ENCODE measurements around the gene LAMA3. TPM values are rescaled to one million over a fixed set of nuclear protein-coding genes. Genes with fewer than 3 reads are reported as not detected.
A peak's percentile ranks its signal among the peaks of the same experiment; 100 is the strongest.

LAMA3 gene
- total RNA-seq, 1 donor: 8.3 TPM

GRCh38 chr18:23963443-23964165, 274.4 kb downstream of the LAMA3 start:
- peak; percentile 7 for TF ChIP-seq CTCF (IDR thresholded peaks at IDR 0.05; ENCODE audit: extremely low read depth, low read depth, low read length)
- DNase-seq (ENCODE audit: insufficient read length, low spot score, missing footprints): no peak

GRCh38 chr18:23964282-23965238, 275.3 kb downstream of the LAMA3 start:
- H2AFZ ChIP-seq (ENCODE audit: low read length): no peak overlapping the region
- no peaks in the 10 kb centered on the region for H3K36me3 ChIP-seq (ENCODE audit: insufficient read depth, low read length)
- no peak overlapping the region for H3K4me3 ChIP-seq (ENCODE audit: insufficient read depth, low read length)
- peaks cover 11% of the 10 kb centered on the region for H3K27me3 ChIP-seq (ENCODE audit: insufficient read depth, low read length)
- H3K27ac ChIP-seq (ENCODE audit: low read depth, low read length): no peak overlapping the region
- TF ChIP-seq CTCF (IDR thresholded peaks at IDR 0.05; ENCODE audit: extremely low read depth, low read depth, low read length): no peak
- H3K79me2 ChIP-seq (ENCODE audit: insufficient read depth, low read length): no peaks in the 10 kb centered on the region
- H3K9me3 ChIP-seq (ENCODE audit: low read depth, low read length): no peaks in the 10 kb centered on the region
- no peaks in the 10 kb centered on the region for H4K20me1 ChIP-seq (ENCODE audit: insufficient read depth, low read length)
- H3K4me2 ChIP-seq (ENCODE audit: insufficient read depth, low read length): no peak overlapping the region
- H3K4me1 ChIP-seq (ENCODE audit: insufficient read depth, low read length): no peaks in the 10 kb centered on the region
- no peak for DNase-seq (ENCODE audit: insufficient read length, low spot score, missing footprints)

More at GRCh38 chr18:23963443-23964165, 274.4 kb downstream of the LAMA3 start:
- Histone ChIP-seq H3K27ac (ENCODE audit: low read depth, low read length) (no peak overlapping the region), H3K27me3 (ENCODE audit: insufficient read depth, low read length) (peaks cover 14% of the 10 kb centered on the region), H4K20me1 (ENCODE audit: insufficient read depth, low read length) (no peaks in the 10 kb centered on the region), H2AFZ (ENCODE audit: low read length) (no peak overlapping the region), H3K4me2 (ENCODE audit: insufficient read depth, low read length) (no peak overlapping the region), H3K4me3 (ENCODE audit: insufficient read depth, low read length) (no peak overlapping the region), H3K4me1 (ENCODE audit: insufficient read depth, low read length) (no peaks in the 10 kb centered on the region), H3K9me3 (ENCODE audit: low read depth, low read length) (no peaks in the 10 kb centered on the region), H3K36me3 (ENCODE audit: insufficient read depth, low read length) (no peaks in the 10 kb centered on the region), H3K79me2 (ENCODE audit: insufficient read depth, low read length) (no peaks in the 10 kb centered on the region)

GRCh38 chr18:23966909-23967308, 277.7 kb downstream of the LAMA3 start:
- H3K27ac ChIP-seq (ENCODE audit: low read depth, low read length): no peak overlapping the region
- no peaks in the 10 kb centered on the region for H4K20me1 ChIP-seq (ENCODE audit: insufficient read depth, low read length)
- H3K79me2 ChIP-seq (ENCODE audit: insufficient read depth, low read length): no peaks in the 10 kb centered on the region
- H3K27me3 ChIP-seq (ENCODE audit: insufficient read depth, low read length): peaks cover 8% of the 10 kb centered on the region
- no peaks in the 10 kb centered on the region for H3K36me3 ChIP-seq (ENCODE audit: insufficient read depth, low read length)
- no peak overlapping the region for H3K4me2 ChIP-seq (ENCODE audit: insufficient read depth, low read length)
- DNase-seq (ENCODE audit: insufficient read length, low spot score, missing footprints): no peak
- no peak overlapping the region for H3K4me3 ChIP-seq (ENCODE audit: insufficient read depth, low read length)
- TF ChIP-seq CTCF (IDR thresholded peaks at IDR 0.05; ENCODE audit: extremely low read depth, low read depth, low read length): no peak
- no peak overlapping the region for H2AFZ ChIP-seq (ENCODE audit: low read length)
- no peaks in the 10 kb centered on the region for H3K9me3 ChIP-seq (ENCODE audit: low read depth, low read length)
- no peaks in the 10 kb centered on the region for H3K4me1 ChIP-seq (ENCODE audit: insufficient read depth, low read length)
